ENCODE data around the gene CCL18.

- no peak for TF ChIP-seq EZH2 (IDR thresholded peaks at IDR 0.05; ENCODE audit: borderline replicate concordance, low read depth, low read length, poor library complexity, severe bottlenecking)
- no peak for TF ChIP-seq CTCF (conservative IDR thresholded peaks at IDR 0.05; ENCODE audit: low read depth, low read length)
Measured at GRCh38 chr17:36104701-36105181, 40.7 kb downstream of the CCL18 start.

Data from A673 (cell line).